Inferior parietal cortex (tissue), 1 donor: ENCODE data around the gene PIK3C3.

Experiments used
- DNase-seq: peaks from one replicate; pipeline ENCODE4 v3.0.0-alpha.2; 2016; ENCODE audit errors: extremely low spot score

Gene PIK3C3

GRCh38 chr18:42126586-42126985 is 171.6 kb downstream of the PIK3C3 start:
- no peak for DNase-seq

GRCh38 chr18:42131066-42131929 is 176.3 kb downstream of the PIK3C3 start:
- no peak for DNase-seq

GRCh38 chr18:42131930-42132244 is 176.9 kb downstream of the PIK3C3 start:
- DNase-seq, result no peak
